ENCODE measurements around the gene BMAL1.

BMAL1 gene

DNA sequence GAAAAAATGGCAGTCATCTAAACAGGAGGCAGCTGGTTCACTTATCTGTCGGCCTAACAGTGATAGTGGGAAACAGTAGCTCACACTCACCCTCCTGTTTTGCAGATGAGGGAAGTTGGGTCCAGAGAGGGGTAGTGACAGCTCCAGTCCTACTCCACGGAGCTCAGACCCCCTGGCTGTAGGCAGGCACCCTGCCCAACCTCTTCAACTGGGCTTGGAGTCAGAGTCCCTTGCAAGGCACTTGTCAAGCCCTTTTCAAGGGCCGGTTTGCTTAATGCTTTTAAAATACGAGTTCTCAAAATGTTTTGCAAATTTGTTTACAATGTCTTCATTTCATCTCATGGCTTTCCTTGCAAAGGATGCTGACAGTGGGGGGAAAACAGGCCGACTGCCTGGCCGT, 75.1 kb downstream of the BMAL1 start:
- TF ChIP-seq POLR2A (IDR thresholded peaks at IDR 0.05; ENCODE audit: low read depth, low read length) = no peak
- TF ChIP-seq POLR2AphosphoS5 (IDR thresholded peaks at IDR 0.05; ENCODE audit: low read depth, low read length) = no peak
- no peak for TF ChIP-seq TAF1 (IDR thresholded peaks at IDR 0.05; ENCODE audit: borderline replicate concordance, low read depth, low read length)
- FAIRE-seq (no peak), DNase-seq (ENCODE audit: insufficient read length) (no peak)

GRCh38 chr11:13354335-13354734, 76.7 kb downstream of the BMAL1 start:
- no peak for TF ChIP-seq TAF1 (IDR thresholded peaks at IDR 0.05; ENCODE audit: borderline replicate concordance, low read depth, low read length)
- TF ChIP-seq POLR2AphosphoS5 (IDR thresholded peaks at IDR 0.05; ENCODE audit: low read depth, low read length) = no peak
- TF ChIP-seq POLR2A (IDR thresholded peaks at IDR 0.05; ENCODE audit: low read depth, low read length) = no peak
- peak; percentile 83 for FAIRE-seq
- DNase-seq (ENCODE audit: insufficient read length) = no peak

- DNase-seq (ENCODE audit: insufficient read length) (no peak), FAIRE-seq (no peak)
- TF ChIP-seq POLR2A (IDR thresholded peaks at IDR 0.05; ENCODE audit: low read depth, low read length) (no peak), POLR2AphosphoS5 (IDR thresholded peaks at IDR 0.05; ENCODE audit: low read depth, low read length) (no peak), TAF1 (IDR thresholded peaks at IDR 0.05; ENCODE audit: borderline replicate concordance, low read depth, low read length) (no peak)
Observed at GRCh38 chr11:13355191-13355590, 77.6 kb downstream of the BMAL1 start.

DNA sequence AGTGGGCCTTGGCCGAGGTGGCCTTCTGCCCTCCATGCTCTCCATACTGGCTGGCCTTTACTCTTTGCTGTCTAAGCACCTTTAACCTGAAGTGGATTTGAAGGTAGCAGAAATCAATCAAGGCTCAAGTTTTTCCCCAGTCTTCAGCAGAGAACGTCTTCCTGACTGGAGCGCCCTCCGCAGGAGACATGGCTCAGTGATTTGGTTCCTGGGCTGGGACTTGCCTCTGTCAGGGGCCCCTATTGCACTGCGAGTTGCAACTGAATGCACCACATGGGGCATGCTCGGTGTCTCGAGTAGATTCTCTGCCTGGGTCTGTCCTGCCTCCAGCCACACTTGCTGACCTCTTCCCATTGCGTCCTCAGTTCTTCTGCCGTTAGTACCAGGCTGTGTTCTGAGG, 79.6 kb downstream of the BMAL1 start:
- no peak for FAIRE-seq

GRCh38 chr11:13358596-13359270, 81.1 kb downstream of the BMAL1 start:
- peak; percentile 44 for FAIRE-seq
- DNase-seq (ENCODE audit: insufficient read length) = no peak
- TF ChIP-seq POLR2AphosphoS5 (IDR thresholded peaks at IDR 0.05; ENCODE audit: low read depth, low read length) (no peak), POLR2A (IDR thresholded peaks at IDR 0.05; ENCODE audit: low read depth, low read length) (no peak)

More for the DNA sequence above, 79.6 kb downstream of the BMAL1 start:
- no peak for DNase-seq (ENCODE audit: insufficient read length)
- TF ChIP-seq POLR2A (IDR thresholded peaks at IDR 0.05; ENCODE audit: low read depth, low read length) (no peak), TAF1 (IDR thresholded peaks at IDR 0.05; ENCODE audit: borderline replicate concordance, low read depth, low read length) (no peak), POLR2AphosphoS5 (IDR thresholded peaks at IDR 0.05; ENCODE audit: low read depth, low read length) (no peak)

DNA sequence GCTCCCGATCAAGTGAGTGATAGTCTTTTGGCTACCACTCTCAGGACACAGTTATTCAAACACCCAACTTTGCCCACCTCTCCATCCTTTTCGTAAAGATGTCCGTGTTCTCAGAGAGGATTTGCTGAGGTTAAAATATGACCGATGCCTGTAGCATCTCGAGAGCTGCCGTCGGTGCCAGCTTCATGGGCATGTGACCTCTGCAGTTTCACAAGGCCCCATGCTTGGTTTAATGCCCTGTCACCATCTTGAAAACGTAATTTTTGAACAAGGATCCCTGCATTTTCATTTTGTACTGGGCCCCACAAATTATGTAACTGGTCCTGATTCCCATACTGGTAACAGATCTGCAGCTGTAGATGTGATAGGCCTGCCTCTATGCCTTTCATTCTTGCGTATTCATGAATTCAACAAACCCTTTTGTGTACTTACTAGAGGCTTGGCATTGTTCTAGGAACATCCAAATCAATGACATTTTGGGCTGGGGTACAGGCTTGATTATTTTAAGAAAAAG, 85.1 kb downstream of the BMAL1 start:
- no peak for FAIRE-seq
- no peak for DNase-seq (ENCODE audit: insufficient read length)
- TF ChIP-seq POLR2AphosphoS5 (IDR thresholded peaks at IDR 0.05; ENCODE audit: low read depth, low read length) = no peak
- TF ChIP-seq TAF1 (IDR thresholded peaks at IDR 0.05; ENCODE audit: borderline replicate concordance, low read depth, low read length) = no peak

DNA sequence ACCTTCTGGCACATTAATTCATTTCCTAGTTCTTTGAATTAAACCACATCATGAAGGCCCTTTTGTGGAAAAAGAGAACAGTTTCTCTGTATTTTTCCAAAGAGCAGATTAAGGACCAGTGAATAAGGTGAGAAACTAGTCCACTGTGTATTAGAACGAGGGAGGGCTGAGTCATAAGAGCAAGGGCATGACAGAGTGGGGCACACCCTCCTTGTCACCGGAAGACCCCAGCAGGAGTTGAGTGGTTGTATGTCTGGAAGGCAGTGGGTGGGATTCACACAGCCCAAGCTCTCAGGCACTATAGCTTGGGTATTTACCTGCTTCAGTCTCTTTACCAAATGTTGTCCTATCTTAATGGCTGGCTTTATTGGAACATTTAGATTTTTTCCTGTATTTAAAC, 86.8 kb downstream of the BMAL1 start:
- DNase-seq (ENCODE audit: insufficient read length) = no peak
- TF ChIP-seq POLR2A (IDR thresholded peaks at IDR 0.05; ENCODE audit: low read depth, low read length) (no peak), TAF1 (IDR thresholded peaks at IDR 0.05; ENCODE audit: borderline replicate concordance, low read depth, low read length) (no peak), POLR2AphosphoS5 (IDR thresholded peaks at IDR 0.05; ENCODE audit: low read depth, low read length) (no peak)
- FAIRE-seq = no peak

DNA sequence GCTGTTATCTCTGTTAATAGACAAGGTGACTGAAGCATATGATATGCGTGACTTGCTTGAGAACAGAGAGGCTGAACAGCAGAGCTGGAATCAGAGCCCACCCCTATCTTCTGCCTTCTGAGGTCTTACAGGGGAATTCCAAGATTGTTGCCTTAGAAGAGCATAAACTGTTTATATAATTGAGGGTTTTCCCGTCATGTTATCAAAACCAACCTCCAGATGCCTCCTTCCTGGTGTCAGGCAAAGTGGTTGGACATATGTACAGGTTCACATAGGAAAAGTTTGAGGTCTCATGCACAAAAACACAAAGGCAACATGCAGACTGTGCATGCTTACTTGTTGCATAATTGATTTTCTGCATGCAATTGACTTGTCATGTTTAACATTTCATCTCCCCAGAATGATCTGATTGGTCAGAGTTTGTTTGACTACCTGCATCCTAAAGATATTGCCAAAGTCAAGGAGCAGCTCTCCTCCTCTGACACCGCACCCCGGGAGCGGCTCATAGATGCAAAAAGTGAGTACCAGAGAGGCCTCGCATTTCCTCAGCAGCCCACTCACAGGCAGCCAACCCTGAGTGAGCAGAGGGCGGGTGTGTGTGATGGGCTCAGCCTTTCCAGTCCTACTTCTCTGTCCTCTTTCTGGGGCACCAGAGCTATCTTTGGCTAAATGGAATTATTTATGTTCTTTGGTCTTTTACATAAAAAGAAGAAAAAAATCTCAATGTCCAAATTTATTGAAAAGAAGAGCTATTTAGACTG, 88.9 kb downstream of the BMAL1 start:
- TF ChIP-seq POLR2AphosphoS5 (IDR thresholded peaks at IDR 0.05; ENCODE audit: low read depth, low read length) (no peak), TAF1 (IDR thresholded peaks at IDR 0.05; ENCODE audit: borderline replicate concordance, low read depth, low read length) (no peak), POLR2A (IDR thresholded peaks at IDR 0.05; ENCODE audit: low read depth, low read length) (no peak)
- peak; percentile 51 for FAIRE-seq
- no peak for DNase-seq (ENCODE audit: insufficient read length)

DNA sequence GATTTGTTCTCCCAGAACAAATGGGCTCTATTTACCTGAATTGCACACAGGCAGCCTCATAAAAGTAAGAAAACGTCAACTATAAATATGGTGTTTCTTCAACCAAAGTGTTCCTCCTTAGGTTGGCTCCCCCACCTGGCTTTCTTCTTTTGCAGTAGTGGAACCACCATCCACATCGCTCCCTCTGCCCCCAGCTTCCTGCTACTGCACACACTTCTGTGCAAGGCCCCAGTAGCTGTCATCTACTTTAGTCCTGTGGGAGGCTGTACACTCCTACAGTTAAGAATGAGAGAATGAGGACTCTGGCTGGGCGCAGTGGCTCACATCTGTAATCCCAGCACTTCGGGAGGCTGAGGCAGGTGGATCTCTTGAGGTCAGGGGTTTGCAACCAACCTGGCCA, 89.5 kb downstream of the BMAL1 start:
- FAIRE-seq = no peak
- TF ChIP-seq POLR2A (IDR thresholded peaks at IDR 0.05; ENCODE audit: low read depth, low read length) (no peak), TAF1 (IDR thresholded peaks at IDR 0.05; ENCODE audit: borderline replicate concordance, low read depth, low read length) (no peak)
- no peak for DNase-seq (ENCODE audit: insufficient read length)

DNA sequence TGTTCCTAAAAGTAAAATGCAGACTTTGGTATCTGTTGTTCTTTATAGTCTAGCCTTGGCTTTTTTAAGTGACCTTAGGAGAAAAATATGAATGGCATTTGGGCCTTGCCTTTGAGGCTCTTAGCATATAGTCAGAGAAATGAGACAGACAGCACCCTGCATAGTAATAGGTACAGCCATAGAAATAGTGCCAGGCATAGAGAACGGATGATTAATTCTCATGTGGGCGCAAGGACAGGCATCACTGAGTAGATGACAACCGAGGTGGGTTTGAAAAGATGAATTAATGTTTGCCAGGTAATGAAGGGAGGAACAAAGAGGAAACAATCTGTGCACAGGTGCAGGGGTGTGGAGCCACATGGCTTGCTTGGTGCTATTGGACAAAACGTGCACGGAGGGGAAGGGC, 90.5 kb downstream of the BMAL1 start:
- no peak for DNase-seq (ENCODE audit: insufficient read length)
- no peak for TF ChIP-seq POLR2AphosphoS5 (IDR thresholded peaks at IDR 0.05; ENCODE audit: low read depth, low read length)
- no peak for TF ChIP-seq TAF1 (IDR thresholded peaks at IDR 0.05; ENCODE audit: borderline replicate concordance, low read depth, low read length)
- TF ChIP-seq POLR2A (IDR thresholded peaks at IDR 0.05; ENCODE audit: low read depth, low read length) = no peak
- peak; percentile 27 for FAIRE-seq

GRCh38 chr11:13373216-13373615, 95.6 kb downstream of the BMAL1 start:
- DNase-seq (ENCODE audit: insufficient read length) = no peak
- no peak for FAIRE-seq
- no peak for TF ChIP-seq POLR2AphosphoS5 (IDR thresholded peaks at IDR 0.05; ENCODE audit: low read depth, low read length)
- TF ChIP-seq POLR2A (IDR thresholded peaks at IDR 0.05; ENCODE audit: low read depth, low read length) = no peak
- no peak for TF ChIP-seq TAF1 (IDR thresholded peaks at IDR 0.05; ENCODE audit: borderline replicate concordance, low read depth, low read length)

DNA sequence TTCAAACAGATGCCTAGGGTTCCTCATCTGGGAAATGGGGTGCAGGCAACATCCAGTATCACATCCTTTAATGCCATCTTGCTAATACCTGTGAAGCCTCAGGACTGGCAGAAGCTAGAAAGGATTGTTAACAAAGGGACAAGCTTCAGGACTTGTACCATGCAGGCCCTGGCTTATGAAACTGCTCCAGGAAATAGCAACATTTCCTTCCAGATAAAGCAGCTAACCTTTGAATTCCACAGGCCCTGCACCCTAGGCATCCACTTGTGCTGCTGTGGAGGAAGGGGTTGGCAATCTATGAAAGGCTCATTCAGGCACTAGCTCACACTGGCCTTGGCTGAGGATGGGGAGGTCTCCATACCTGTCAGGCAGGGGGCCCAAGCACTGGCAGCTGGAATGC, 98.2 kb downstream of the BMAL1 start:
- TF ChIP-seq POLR2A (IDR thresholded peaks at IDR 0.05; ENCODE audit: low read depth, low read length) (no peak), TAF1 (IDR thresholded peaks at IDR 0.05; ENCODE audit: borderline replicate concordance, low read depth, low read length) (no peak), POLR2AphosphoS5 (IDR thresholded peaks at IDR 0.05; ENCODE audit: low read depth, low read length) (no peak)
- FAIRE-seq = no peak
- no peak for DNase-seq (ENCODE audit: insufficient read length)
